Lung (tissue), 12 donors: ENCODE measurements around the gene DHRS3. TPM values are rescaled to one million over a fixed set of nuclear protein-coding genes. Genes with fewer than 3 reads are reported as not detected.

Source experiments
- ATAC-seq: fragments of 200-7000 bp; cut with Tn5 transposase; one replicate; pipeline ENCODE4 v1.9.1; 2020; ENCODE audit warnings: moderate number of reproducible peaks; ENCODE audit not compliant: insufficient read depth, low FRiP score
- DNase-seq, 3 donors: peaks; one replicate each; pipeline ENCODE4 v3.0.0-alpha.2; 2013 to 2017
- H3K27ac ChIP-seq, 2 donors: one replicate each; pipeline ENCODE4 v1.5.1; 2013; ENCODE audit warnings: mild to moderate bottlenecking in 2 of 2, moderate library complexity in 2 of 2, control low read depth in 1 of 2, inconsistent platforms in 1 of 2, low read depth in 1 of 2, low read length in 1 of 2
- H3K27me3 ChIP-seq, 3 donors: one replicate each; pipeline ENCODE4 v1.5.1; 2013; ENCODE audit warnings: low read length in 2 of 3; ENCODE audit not compliant: control insufficient read depth in 3 of 3, insufficient read depth in 3 of 3
- H3K36me3 ChIP-seq, 4 donors: one replicate each; pipeline ENCODE4 v1.5.1; 2013; ENCODE audit warnings: low read length in 4 of 4, mild to moderate bottlenecking in 1 of 4, moderate library complexity in 1 of 4; ENCODE audit not compliant: control insufficient read depth in 4 of 4, insufficient read depth in 4 of 4
- H3K4me1 ChIP-seq, 5 donors: one replicate each; pipeline ENCODE4 v1.5.1; 2013; ENCODE audit warnings: low read length in 5 of 5, mild to moderate bottlenecking in 2 of 5, moderate library complexity in 1 of 5; ENCODE audit not compliant: control insufficient read depth in 5 of 5, insufficient read depth in 5 of 5
- H3K4me3 ChIP-seq: one replicate; pipeline ENCODE4 v1.5.1; 2013; ENCODE audit warnings: mild to moderate bottlenecking, control low read depth, moderate library complexity
- H3K9ac ChIP-seq, 2 donors: one replicate each; pipeline ENCODE4 v1.5.1; 2013; ENCODE audit warnings: low read length in 2 of 2, control low read depth in 1 of 2; ENCODE audit not compliant: insufficient read depth in 1 of 2
- H3K9me3 ChIP-seq, 4 donors: one replicate each; pipeline ENCODE4 v1.5.1; 2013; ENCODE audit warnings: low read length in 3 of 4, mild to moderate bottlenecking in 1 of 4, moderate library complexity in 1 of 4; ENCODE audit not compliant: control insufficient read depth in 4 of 4, insufficient read depth in 3 of 4
- CTCF ChIP-seq: IDR thresholded peaks from 2 replicates; pipeline ENCODE4 v1.5.1; 2012; ENCODE audit warnings: mild to moderate bottlenecking; ENCODE audit errors: control extremely low read depth, extremely low read depth
- WGBS, 2 donors: extraction: QIAGEN DNeasy Blood & Tissue Kit; methylation state at CpG; one replicate each; pipeline ENCODE4 v1.1.7; 2013; 5-methylcytosine and 5-hydroxymethylcytosine counted together
- polyA plus RNA-seq, 2 donors: library from polyadenylated mRNA; stranded (reverse); fragments of 200-250 nt; gene quantifications; one replicate each; pipeline ENCODE4 v1.2.1, GENCODE V29; 2013
- total RNA-seq, 2 donors: library from RNA; depleted of rRNA in 1 of 2; stranded (reverse); fragments of >200 nt in 1 of 2; gene quantifications; one replicate each; pipeline ENCODE4 v1.2.1, GENCODE V29; 2014 to 2021
- donor health status: control.
- donor health status: control.
- donor health status: Bipolar disorder and iron deficiency.
- donor health status: healthy.
- donor health status: DM: yes; HTN: yes; CAD: no.

Gene DHRS3
- total and polyA plus RNA-seq, 4 donors: 56.7 to 109 (median 79.8) TPM

GRCh38 chr1:12615865-12616708, 1.9 kb downstream of the DHRS3 start:
- WGBS, 2 donors: 9 to 15% methylated on average over 17 of the region's 17 CpGs
- Histone ChIP-seq H3K36me3 (peaks cover 0 to 8% (median 6%) of the 10 kb centered on the region in 4 donors), H3K27me3 (no peaks in the 10 kb centered on the region), H3K9ac (peak overlapping the region; percentile 39 to 63), H3K4me3 (peak overlapping the region; percentile 39), H3K4me1 (peaks cover 5 to 32% (median 12%) of the 10 kb centered on the region in 5 donors), H3K9me3 (no peaks in the 10 kb centered on the region), H3K27ac (peak overlapping the region; percentile 90 to 98)
- ATAC-seq: peak; percentile 14
- DNase-seq: peak; percentile 38 to 73 (median 57)
- no peak for TF ChIP-seq CTCF

- Histone ChIP-seq H3K9ac (peak overlapping the region; percentile 11 to 63), H3K36me3 (peaks cover 0 to 13% (median 9%) of the 10 kb centered on the region in 4 donors), H3K4me1 (peaks cover 5 to 32% (median 12%) of the 10 kb centered on the region in 5 donors), H3K9me3 (no peaks in the 10 kb centered on the region), H3K27ac (peak overlapping the region; percentile 90 to 98), H3K27me3 (no peaks in the 10 kb centered on the region), H3K4me3 (peak overlapping the region; percentile 34)
- ATAC-seq (no peak), DNase-seq (peak in 2 of 3 donors; percentile 52 to 65)
- 20 to 31% methylated on average over 12 of the region's 12 CpGs for WGBS, 2 donors
- TF ChIP-seq CTCF: no peak
Observed at GRCh38 chr1:12615159-12615864, 2.7 kb downstream of the DHRS3 start.

- Histone ChIP-seq H3K9me3 (no peaks in the 10 kb centered on the region), H3K36me3 (peaks cover 0 to 13% (median 9%) of the 10 kb centered on the region in 4 donors), H3K4me3 (no peak overlapping the region), H3K4me1 (peaks cover 5 to 31% (median 10%) of the 10 kb centered on the region in 5 donors), H3K9ac (no peak overlapping the region), H3K27me3 (no peaks in the 10 kb centered on the region), H3K27ac (peak overlapping the region; percentile 90 to 98)
- TF ChIP-seq CTCF: no peak
- ATAC-seq: no peak
- DNase-seq: no peak
- WGBS, 2 donors: 73 to 80% methylated on average over 7 of the region's 7 CpGs
Observed at GRCh38 chr1:12614402-12615158, 3.4 kb downstream of the DHRS3 start.
